Mucosa of descending colon (tissue), 3 donors: ENCODE measurements around the gene PNPLA2. TPM values are rescaled to one million over a fixed set of nuclear protein-coding genes. Genes with fewer than 3 reads are reported as not detected.

Experiments used
- ATAC-seq: fragments of 200-7000 bp; cut with Tn5 transposase; one replicate; pipeline ENCODE4 v1.9.1; 2020; ENCODE audit warnings: mild to moderate bottlenecking, moderate library complexity
- DNase-seq, 3 donors: peaks; one replicate each; pipeline ENCODE4 v3.0.0-alpha.2; 2020
- H3K36me3 ChIP-seq: fragments of 200-600 bp; one replicate; pipeline ENCODE4 v1.8.0; 2021; ENCODE audit warnings: low read depth, mild to moderate bottlenecking
- H3K4me1 ChIP-seq: fragments of 200-600 bp; one replicate; pipeline ENCODE4 v1.8.0; 2021; ENCODE audit warnings: low read depth, mild to moderate bottlenecking
- H3K4me3 ChIP-seq: fragments of 200-600 bp; one replicate; pipeline ENCODE4 v1.8.0; 2021; ENCODE audit warnings: mild to moderate bottlenecking
- H3K9me3 ChIP-seq: fragments of 200-600 bp; one replicate; pipeline ENCODE4 v1.8.0; 2021; ENCODE audit warnings: mild to moderate bottlenecking
- CTCF ChIP-seq: fragments of 200-600 bp; IDR thresholded peaks from one replicate; pipeline ENCODE4 v1.8.0; 2022; ENCODE audit warnings: antibody characterized with exemption, mild to moderate bottlenecking
- intact Hi-C, 2 donors: fragments of 100-400 bp; cut with DNase I in 1 of 2; cut with micrococcal nuclease in 1 of 2; formaldehyde crosslinking; loops; one replicate each; pipeline versions ENCODE4 v1.11.0 to v1.11.1; 2022; cut with DNase I, micrococcal nuclease
- total RNA-seq, 3 donors: library from RNA; stranded (reverse); fragmentation: NEBNext Ultra II Directional in 2 of 3; extraction: Animal tissue kit (Norgen Biotek cat#: 25700) in 2 of 3; gene quantifications; one replicate each; pipeline versions ENCODE4 v1.2.1 to v1.2.4, GENCODE V29; 2021 to 2023
- donor health status: DM: no; HTN: no; CAD: no; lungs with moderate emphysema.
- donor health status: DM: no; HTN: no; CAD: no.
- donor health status: DM: no; HTN: yes; CAD: no.

PNPLA2 gene
- total RNA-seq, 3 donors from 2014 or later = 138 to 253 (median 167) TPM

DNA sequence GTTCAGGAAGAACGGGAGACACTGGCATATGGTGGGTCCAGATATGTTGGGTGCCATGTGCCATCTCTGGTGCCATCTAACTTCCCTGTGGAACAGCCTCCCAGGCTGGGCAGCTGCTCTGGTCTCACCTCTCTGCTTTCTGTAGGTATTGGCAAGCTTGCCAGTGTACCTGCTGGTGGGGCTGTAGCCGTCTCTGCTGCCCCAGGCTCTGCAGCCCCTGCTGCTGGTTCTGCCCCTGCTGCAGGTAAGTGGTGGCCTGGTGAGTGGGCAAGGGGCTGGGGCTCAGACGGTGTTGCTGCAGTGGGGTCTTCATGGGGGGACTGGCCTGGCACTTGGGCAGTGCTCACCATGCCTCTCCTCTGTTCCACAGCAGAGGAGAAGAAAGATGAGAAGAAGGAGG lies 6.3 kb upstream of the PNPLA2 start:
- intact Hi-C loops = no loop called here
- Histone ChIP-seq H3K9me3 (no peaks in the 10 kb centered on the region), H3K36me3 (no peaks in the 10 kb centered on the region), H3K4me1 (peaks cover 28% of the 10 kb centered on the region), H3K4me3 (no peak overlapping the region)
- ATAC-seq = no peak
- no peak for DNase-seq
- no peak for TF ChIP-seq CTCF

DNA sequence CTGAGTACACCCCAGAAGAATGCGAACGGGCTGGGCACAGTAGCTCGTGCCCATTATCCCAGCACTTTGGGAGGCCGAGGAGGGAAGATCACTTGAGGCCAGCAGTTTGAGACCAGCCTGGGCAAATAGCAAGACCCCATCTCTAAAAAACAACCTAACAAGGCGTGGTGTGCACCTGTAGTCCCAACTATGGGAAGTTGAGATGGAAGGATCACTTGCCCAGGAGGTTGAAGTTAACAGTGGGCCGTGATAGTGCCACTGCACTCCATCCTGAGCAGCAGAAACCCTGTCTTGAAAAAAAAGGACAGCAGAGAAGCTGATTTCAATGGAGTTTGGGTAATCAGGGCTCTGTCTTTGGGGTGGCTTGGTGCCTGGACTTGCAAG lies 5.7 kb upstream of the PNPLA2 start:
- ATAC-seq = no peak
- intact Hi-C loops = no loop called here

DNA sequence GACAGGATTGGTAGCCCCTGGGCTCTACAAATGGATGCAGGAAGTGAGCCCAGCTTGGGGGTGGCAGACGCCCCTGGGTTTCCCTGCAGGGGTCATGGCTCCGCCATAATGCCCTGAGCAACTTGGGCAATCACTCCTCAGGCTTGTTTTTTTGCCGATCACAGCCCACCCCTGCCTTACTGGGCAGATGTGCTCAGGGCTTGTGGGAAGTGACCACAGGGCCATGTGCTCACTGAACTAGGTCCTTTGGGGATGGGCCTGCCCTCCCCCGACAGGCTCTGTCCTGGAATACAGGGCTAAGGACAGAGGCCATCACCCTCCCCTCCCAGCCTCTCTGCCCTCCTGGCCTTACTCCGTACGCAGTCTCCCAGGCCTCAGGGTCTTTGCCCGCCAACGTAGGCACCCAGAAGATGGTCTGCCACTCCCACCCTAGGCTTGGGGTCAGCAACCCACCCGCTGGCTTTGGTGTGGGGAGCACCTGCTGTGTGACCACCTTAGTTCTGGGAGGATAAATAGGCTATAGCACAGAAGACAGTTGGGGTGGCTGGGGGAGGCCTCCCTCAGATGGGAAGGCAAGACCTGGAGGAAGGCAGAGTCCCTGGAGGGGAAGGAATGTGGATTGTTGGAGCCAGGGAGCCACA lies 5.1 kb upstream of the PNPLA2 start:
- DNase-seq = no peak
- Histone ChIP-seq H3K4me3 (no peak overlapping the region), H3K9me3 (no peaks in the 10 kb centered on the region), H3K36me3 (no peaks in the 10 kb centered on the region), H3K4me1 (peaks cover 19% of the 10 kb centered on the region)
- intact Hi-C loops = no loop called here
- no peak for ATAC-seq
- TF ChIP-seq CTCF = no peak

More for the DNA sequence above, 5.7 kb upstream of the PNPLA2 start:
- DNase-seq = no peak
- no peak overlapping the region for H3K4me3 ChIP-seq
- H3K9me3 ChIP-seq = no peaks in the 10 kb centered on the region
- peaks cover 21% of the 10 kb centered on the region for H3K4me1 ChIP-seq
- TF ChIP-seq CTCF = no peak
- H3K36me3 ChIP-seq = no peaks in the 10 kb centered on the region

GRCh38 chr11:815675-816432 lies 2.9 kb upstream of the PNPLA2 start:
- Histone ChIP-seq H3K4me1 (peaks cover 28% of the 10 kb centered on the region), H3K36me3 (no peaks in the 10 kb centered on the region), H3K4me3 (no peak overlapping the region), H3K9me3 (no peaks in the 10 kb centered on the region)
- no peak for TF ChIP-seq CTCF
- DNase-seq (no peak), ATAC-seq (no peak)
- intact Hi-C loops = no loop called here

DNA sequence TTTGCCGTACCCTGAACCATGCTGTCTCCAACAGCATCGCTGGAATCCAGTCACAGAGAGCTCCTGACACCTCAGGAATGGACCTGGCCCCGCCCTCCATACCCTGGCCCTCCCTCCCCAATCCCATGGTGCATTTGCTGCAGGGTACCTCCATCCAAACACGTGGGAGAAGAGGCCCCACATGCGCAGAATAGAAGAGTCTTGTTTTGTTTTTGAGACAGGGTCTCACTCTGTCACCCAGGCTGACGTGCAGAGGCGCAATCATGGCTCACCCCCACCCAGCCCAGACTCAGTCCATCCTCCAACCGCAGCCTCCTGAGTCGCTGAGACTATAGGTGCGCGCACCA lies 2.3 kb upstream of the PNPLA2 start:
- Histone ChIP-seq H3K4me3 (no peak overlapping the region), H3K36me3 (no peaks in the 10 kb centered on the region), H3K9me3 (no peaks in the 10 kb centered on the region), H3K4me1 (peaks cover 28% of the 10 kb centered on the region)
- DNase-seq (no peak), ATAC-seq (no peak)
- TF ChIP-seq CTCF = no peak
- intact Hi-C loops = no loop called here
